K562 (cell line): ENCODE data around the gene LAPTM5. TPM values are rescaled to one million over a fixed set of nuclear protein-coding genes. Genes with fewer than 3 reads are reported as not detected.

ENCODE experiments used
- BCOR ChIP-seq: fragments of 450-650 bp; IDR thresholded peaks from 2 replicates; pipeline ENCODE4 v1.6.1; 2016
- BHLHE40 ChIP-seq: IDR thresholded peaks from 2 replicates; pipeline ENCODE4 v1.6.1; 2011; ENCODE audit warnings: low read length, improper control_type of control experiment
- CHAMP1 ChIP-seq: fragments of 450-650 bp; IDR thresholded peaks from 2 replicates; pipeline ENCODE4 v1.6.1; 2016; ENCODE audit warnings: mild to moderate bottlenecking
- CREB1 ChIP-seq, 2 experiments: sonication (generic) in 1 of 2; formaldehyde crosslinking in 1 of 2; IDR thresholded peaks; 2 replicates each; pipeline versions ENCODE4 v1.6.1 to v1.8.0; 2012 to 2022; ENCODE audit warnings: inconsistent platforms in 1 of 2, mild to moderate bottlenecking in 1 of 2, missing genetic modification reagents in 1 of 2, moderate library complexity in 1 of 2
- CREB3L1 ChIP-seq: fragments of 450-650 bp; IDR thresholded peaks from 2 replicates; pipeline ENCODE4 v1.6.1; 2014; ENCODE audit warnings: low read depth, mild to moderate bottlenecking, moderate library complexity, borderline replicate concordance
- LARP7 ChIP-seq: fragments of 450-650 bp; IDR thresholded peaks from 2 replicates; pipeline ENCODE4 v1.6.1; 2016
- RFX7 ChIP-seq: fragments of 250-450 bp; sonication (Bioruptor Pico); IDR thresholded peaks from 2 replicates; pipeline ENCODE4 v1.5.1; 2021; ENCODE audit warnings: mild to moderate bottlenecking
- SP2 ChIP-seq: IDR thresholded peaks from 2 replicates; pipeline ENCODE4 v1.6.1; 2011; ENCODE audit warnings: mild to moderate bottlenecking, low read depth, low read length, moderate library complexity; ENCODE audit not compliant: poor library complexity, severe bottlenecking; ENCODE audit errors: extremely low read depth
- ZBTB12 ChIP-seq: fragments of 250-450 bp; sonication (Bioruptor Pico); IDR thresholded peaks from 2 replicates; pipeline ENCODE4 v1.4.0; 2020
- ZNF197 ChIP-seq: fragments of 200-800 bp; sonication (Bioruptor generic); IDR thresholded peaks from 2 replicates; pipeline ENCODE4 v1.6.1; 2016; ENCODE audit warnings: low read depth, missing genetic modification characterization, missing compliant biosample characterization
- ZNF707 ChIP-seq: fragments of 250-450 bp; sonication (Bioruptor Pico); conservative IDR thresholded peaks from 2 replicates; pipeline ENCODE4 v1.8.0; 2022; ENCODE audit warnings: inconsistent platforms, mild to moderate bottlenecking, moderate library complexity
- polyA plus RNA-seq, 8 experiments: library from polyadenylated mRNA; depleted of rRNA in 4 of 8; stranded (reverse) in 5 of 8; unstranded in 3 of 8; fragments of >200 nt; fragmentation: Nextera tagmentation in 2 of 8; fragmentation: Illumina TruSeq in 1 of 8; extraction: Ambion mirVana in 2 of 8; extraction: Trizol in 1 of 8; gene quantifications; 2 replicates each; pipeline versions ENCODE4 v1.2.1 to v1.2.3, GENCODE V29; 2011 to 2014; ENCODE audit warnings: inconsistent platforms in 1 of 8, missing spikeins in 1 of 8
- total RNA-seq, 7 experiments: library from RNA; depleted of rRNA in 6 of 7; stranded (reverse); fragments of >200 nt in 6 of 7; fragmentation: Illumina TruSeq in 2 of 7; extraction: Trizol in 2 of 7; gene quantifications; 2 replicates each; pipeline versions ENCODE4 v1.2.1 to v1.2.3, GENCODE V29; 2011 to 2021; ENCODE audit warnings: low replicate concordance in 1 of 7
- TF ChIP-seq, protein P1 (sequence below): sonication (generic); formaldehyde crosslinking; IDR thresholded peaks from 2 replicates; pipeline ENCODE4 v1.8.0; 2023; ENCODE audit warnings: mild to moderate bottlenecking, missing genetic modification reagents
- TF ChIP-seq, protein P2 (sequence below): sonication (generic); formaldehyde crosslinking; IDR thresholded peaks from 2 replicates; pipeline ENCODE4 v1.8.1; 2023; ENCODE audit warnings: missing genetic modification reagents, mild to moderate bottlenecking, borderline replicate concordance

Gene LAPTM5
- total and polyA plus RNA-seq, 9 of the 15 experiments (the other 6 are each of a cell fraction or from before 2014, with no cell fraction given) = 2.4 to 47.3 (median 20.3) TPM

DNA sequence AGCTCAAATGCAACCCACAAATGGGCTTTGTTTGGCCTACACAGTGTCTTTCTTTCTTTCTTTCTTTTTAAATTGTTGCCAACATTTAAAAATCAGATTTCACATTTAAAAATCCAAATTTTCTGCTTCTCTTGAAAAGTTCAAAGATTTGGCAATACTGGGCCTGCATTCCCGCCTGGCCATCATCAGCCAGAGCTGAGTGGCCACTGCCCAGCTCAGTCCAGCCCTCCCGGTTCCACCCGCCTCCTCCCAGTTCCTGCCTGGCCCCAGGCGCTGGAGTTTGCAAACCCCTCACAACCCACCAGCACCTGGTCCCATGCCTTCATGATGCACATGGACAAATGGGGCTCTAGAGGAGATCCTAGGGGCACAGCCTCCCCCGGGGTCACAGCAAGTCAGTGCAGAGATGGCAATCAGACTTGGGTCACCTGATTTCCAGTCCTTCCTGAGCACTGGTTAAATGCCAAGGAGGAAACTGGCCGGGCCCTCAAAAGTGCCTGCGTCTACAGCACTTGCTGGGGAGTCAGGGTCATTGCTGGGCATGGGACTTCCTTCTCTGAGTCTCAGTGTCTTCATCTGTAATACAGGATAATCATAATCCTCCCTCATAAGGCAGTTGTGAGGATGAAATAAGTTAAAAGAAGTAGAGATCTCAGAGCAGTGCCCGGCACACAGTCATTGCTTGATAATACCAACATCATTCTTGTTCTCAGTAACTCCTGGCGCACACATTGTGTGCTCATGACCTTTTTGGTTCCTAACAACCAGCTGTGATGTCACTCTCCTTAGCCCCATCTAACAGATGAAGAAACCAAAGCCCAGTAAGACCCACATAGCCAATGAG, 41.0 kb upstream of the LAPTM5 start (continued):
- TF ChIP-seq, protein P1, sequence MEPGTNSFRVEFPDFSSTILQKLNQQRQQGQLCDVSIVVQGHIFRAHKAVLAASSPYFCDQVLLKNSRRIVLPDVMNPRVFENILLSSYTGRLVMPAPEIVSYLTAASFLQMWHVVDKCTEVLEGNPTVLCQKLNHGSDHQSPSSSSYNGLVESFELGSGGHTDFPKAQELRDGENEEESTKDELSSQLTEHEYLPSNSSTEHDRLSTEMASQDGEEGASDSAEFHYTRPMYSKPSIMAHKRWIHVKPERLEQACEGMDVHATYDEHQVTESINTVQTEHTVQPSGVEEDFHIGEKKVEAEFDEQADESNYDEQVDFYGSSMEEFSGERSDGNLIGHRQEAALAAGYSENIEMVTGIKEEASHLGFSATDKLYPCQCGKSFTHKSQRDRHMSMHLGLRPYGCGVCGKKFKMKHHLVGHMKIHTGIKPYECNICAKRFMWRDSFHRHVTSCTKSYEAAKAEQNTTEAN (CRISPR knock-in tag) = no peak
- no peak for TF ChIP-seq CHAMP1
- TF ChIP-seq ZBTB12 (CRISPR knock-in tag) = no peak
- 0 out of 2 replicates have a peak, but pooled peaks have one; percentile 32 for TF ChIP-seq BHLHE40
- TF ChIP-seq, protein P2, sequence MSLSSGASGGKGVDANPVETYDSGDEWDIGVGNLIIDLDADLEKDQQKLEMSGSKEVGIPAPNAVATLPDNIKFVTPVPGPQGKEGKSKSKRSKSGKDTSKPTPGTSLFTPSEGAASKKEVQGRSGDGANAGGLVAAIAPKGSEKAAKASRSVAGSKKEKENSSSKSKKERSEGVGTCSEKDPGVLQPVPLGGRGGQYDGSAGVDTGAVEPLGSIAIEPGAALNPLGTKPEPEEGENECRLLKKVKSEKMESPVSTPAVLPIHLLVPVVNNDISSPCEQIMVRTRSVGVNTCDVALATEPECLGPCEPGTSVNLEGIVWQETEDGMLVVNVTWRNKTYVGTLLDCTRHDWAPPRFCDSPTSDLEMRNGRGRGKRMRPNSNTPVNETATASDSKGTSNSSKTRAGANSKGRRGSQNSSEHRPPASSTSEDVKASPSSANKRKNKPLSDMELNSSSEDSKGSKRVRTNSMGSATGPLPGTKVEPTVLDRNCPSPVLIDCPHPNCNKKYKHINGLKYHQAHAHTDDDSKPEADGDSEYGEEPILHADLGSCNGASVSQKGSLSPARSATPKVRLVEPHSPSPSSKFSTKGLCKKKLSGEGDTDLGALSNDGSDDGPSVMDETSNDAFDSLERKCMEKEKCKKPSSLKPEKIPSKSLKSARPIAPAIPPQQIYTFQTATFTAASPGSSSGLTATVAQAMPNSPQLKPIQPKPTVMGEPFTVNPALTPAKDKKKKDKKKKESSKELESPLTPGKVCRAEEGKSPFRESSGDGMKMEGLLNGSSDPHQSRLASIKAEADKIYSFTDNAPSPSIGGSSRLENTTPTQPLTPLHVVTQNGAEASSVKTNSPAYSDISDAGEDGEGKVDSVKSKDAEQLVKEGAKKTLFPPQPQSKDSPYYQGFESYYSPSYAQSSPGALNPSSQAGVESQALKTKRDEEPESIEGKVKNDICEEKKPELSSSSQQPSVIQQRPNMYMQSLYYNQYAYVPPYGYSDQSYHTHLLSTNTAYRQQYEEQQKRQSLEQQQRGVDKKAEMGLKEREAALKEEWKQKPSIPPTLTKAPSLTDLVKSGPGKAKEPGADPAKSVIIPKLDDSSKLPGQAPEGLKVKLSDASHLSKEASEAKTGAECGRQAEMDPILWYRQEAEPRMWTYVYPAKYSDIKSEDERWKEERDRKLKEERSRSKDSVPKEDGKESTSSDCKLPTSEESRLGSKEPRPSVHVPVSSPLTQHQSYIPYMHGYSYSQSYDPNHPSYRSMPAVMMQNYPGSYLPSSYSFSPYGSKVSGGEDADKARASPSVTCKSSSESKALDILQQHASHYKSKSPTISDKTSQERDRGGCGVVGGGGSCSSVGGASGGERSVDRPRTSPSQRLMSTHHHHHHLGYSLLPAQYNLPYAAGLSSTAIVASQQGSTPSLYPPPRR = no peak
- no peak for TF ChIP-seq RFX7 (CRISPR knock-in tag)
- TF ChIP-seq ZNF197 (CRISPR knock-in tag) = no peak
- TF ChIP-seq CREB1 (IDR thresholded peaks at IDR 0.05) = no peak
- no peak for TF ChIP-seq CREB1 (CRISPR knock-in tag; IDR thresholded peaks at IDR 0.05)
- TF ChIP-seq ZNF707 (CRISPR knock-in tag) = no peak
- TF ChIP-seq CREB3L1 = no peak
- TF ChIP-seq SP2 = no peak
- TF ChIP-seq LARP7 = no peak
- TF ChIP-seq BCOR = peak; percentile 78; the same call in 1 of the 2 replicates
